Activated CD8-positive, alpha-beta memory T cell treated with anti-CD3 and anti-CD28 coated beads, Interleukin-2, amount 50 U/mL, for 4 hours (primary cell): ENCODE results near the gene DRICH1.
"Not testable (repeated sequence)": the region's sequence is repeated elsewhere in the genome, so short reads cannot be mapped to it uniquely, and the experiment has no call there.

Source experiments
- DNase-seq: peaks from one replicate; pipeline ENCODE4 v3.0.0-alpha.2; 2020

Gene DRICH1

GRCh38 chr22:23632178-23632577, at the start of gene DRICH1:
DRICH1 (minus strand) TSS chr22:23632321; CDS start chr22:23632023, 298 bp downstream.
- DNase-seq = no peak

GRCh38 chr22:23681026-23681809, 49.1 kb upstream of the DRICH1 start:
- DNase-seq = no peak

- no peak for DNase-seq
Measured at GRCh38 chr22:23678133-23678532, 46.0 kb upstream of the DRICH1 start.

- DNase-seq = peak; percentile 4
Measured at GRCh38 chr22:23677701-23677995, 45.5 kb upstream of the DRICH1 start.

- DNase-seq = peak; percentile 1
Measured at GRCh38 chr22:23676841-23677700, 45.0 kb upstream of the DRICH1 start.

GRCh38 chr22:23675502-23676415, 43.6 kb upstream of the DRICH1 start:
- DNase-seq = no peak

GRCh38 chr22:23674886-23675501, 42.9 kb upstream of the DRICH1 start:
- DNase-seq = not testable (repeated sequence)

- no peak for DNase-seq
Measured at GRCh38 chr22:23673826-23674690, 41.9 kb upstream of the DRICH1 start.

- no peak for DNase-seq
Measured at GRCh38 chr22:23673050-23673620, 41.0 kb upstream of the DRICH1 start.

- DNase-seq = not testable (repeated sequence)
Measured at GRCh38 chr22:23672307-23673049, 40.4 kb upstream of the DRICH1 start.

- DNase-seq = not testable (repeated sequence)
Measured at GRCh38 chr22:23671387-23671786, 39.3 kb upstream of the DRICH1 start.

GRCh38 chr22:23670378-23671295, 38.5 kb upstream of the DRICH1 start:
- no peak for DNase-seq

- DNase-seq = not testable (repeated sequence)
Measured at GRCh38 chr22:23660381-23660780, 28.3 kb upstream of the DRICH1 start.

GRCh38 chr22:23657727-23658126, 25.6 kb upstream of the DRICH1 start:
- no peak for DNase-seq

- no peak for DNase-seq
Measured at GRCh38 chr22:23655891-23656475, 23.9 kb upstream of the DRICH1 start.

GRCh38 chr22:23652711-23653110, 20.6 kb upstream of the DRICH1 start:
- DNase-seq = no peak

- no peak for DNase-seq
Measured at GRCh38 chr22:23652286-23652685, 20.2 kb upstream of the DRICH1 start.

- DNase-seq = no peak
Measured at GRCh38 chr22:23651676-23652075, 19.6 kb upstream of the DRICH1 start.

GRCh38 chr22:23649071-23649501, 17.0 kb upstream of the DRICH1 start:
- no peak for DNase-seq
